HG03460 (cell line): Measurements from ENCODE around the gene PICALM.
A peak's percentile ranks its signal among the peaks of the same experiment; 100 is the strongest.
"Not testable (repeated sequence)": the region's sequence is repeated elsewhere in the genome, so short reads cannot be mapped to it uniquely, and the experiment has no call there.

ENCODE experiments used
- ATAC-seq: cut with Tn5 transposase; IDR thresholded peaks from one replicate; pipeline ENCODE4 v1.9.1; 2021; ENCODE audit not compliant: unreplicated experiment

Gene PICALM

GRCh38 chr11:85947431-85948272, 121.2 kb downstream of the PICALM start:
- no peak for ATAC-seq

GRCh38 chr11:85946221-85946620, 122.7 kb downstream of the PICALM start:
- no peak for ATAC-seq

GRCh38 chr11:85945788-85946187, 123.1 kb downstream of the PICALM start:
- no peak for ATAC-seq

GRCh38 chr11:85945296-85945695, 123.6 kb downstream of the PICALM start:
- no peak for ATAC-seq

- no peak for ATAC-seq
Measured at GRCh38 chr11:85941380-85941973, 127.4 kb downstream of the PICALM start.

GRCh38 chr11:85939099-85940015, 129.5 kb downstream of the PICALM start:
- no peak for ATAC-seq

GRCh38 chr11:85937835-85938234, 131.0 kb downstream of the PICALM start:
- no peak for ATAC-seq

- ATAC-seq, result no peak
Measured at GRCh38 chr11:85935751-85936150, 133.1 kb downstream of the PICALM start.

- ATAC-seq, result no peak
Measured at GRCh38 chr11:85934596-85935169, 134.2 kb downstream of the PICALM start.

GRCh38 chr11:85930879-85931366, 138.0 kb downstream of the PICALM start:
- ATAC-seq, result no peak

- ATAC-seq, result not testable (repeated sequence)
Measured at GRCh38 chr11:85926653-85927214, 142.2 kb downstream of the PICALM start.

- ATAC-seq, result no peak
Measured at GRCh38 chr11:85923455-85923854, 145.4 kb downstream of the PICALM start.

GRCh38 chr11:85922367-85922766, 146.5 kb downstream of the PICALM start:
- ATAC-seq, result peak; percentile 94

GRCh38 chr11:85918910-85919794, 149.7 kb downstream of the PICALM start:
- ATAC-seq, result no peak

- ATAC-seq, result no peak
Measured at GRCh38 chr11:85914425-85914824, 154.5 kb downstream of the PICALM start.

GRCh38 chr11:85913513-85913912, 155.4 kb downstream of the PICALM start:
- ATAC-seq, result no peak

- ATAC-seq, result no peak
Measured at GRCh38 chr11:85912414-85912813, 156.5 kb downstream of the PICALM start.
